Mesenchymal stem cell (in vitro differentiated cells and primary cell): ENCODE results near the gene PBX2.

Experiments
- DNase-seq: peaks from one replicate; pipeline ENCODE4 v3.0.0-alpha.2; 2013
- H2AFZ ChIP-seq: one replicate; pipeline ENCODE4 v1.6.1; 2013; ENCODE audit warnings: low read depth, mild to moderate bottlenecking, control low read depth, inconsistent platforms, low read length, moderate library complexity
- H2AK5ac ChIP-seq: 2 replicates; pipeline ENCODE4 v1.6.1; 2013; ENCODE audit warnings: low read length, moderate library complexity, mild to moderate bottlenecking, inconsistent platforms; ENCODE audit not compliant: severe bottlenecking
- H2BK120ac ChIP-seq: one replicate; pipeline ENCODE4 v1.6.1; 2013; ENCODE audit warnings: low read depth, mild to moderate bottlenecking, inconsistent platforms, low read length, moderate library complexity
- H2BK12ac ChIP-seq, 2 experiments: one replicate each; pipeline ENCODE4 v1.6.1; 2013; ENCODE audit warnings: inconsistent platforms in 2 of 2, low read length in 2 of 2, mild to moderate bottlenecking in 2 of 2, moderate library complexity in 2 of 2, control low read depth in 1 of 2
- H2BK15ac ChIP-seq: one replicate; pipeline ENCODE4 v1.6.1; 2013; ENCODE audit warnings: mild to moderate bottlenecking, low read depth, inconsistent platforms; ENCODE audit not compliant: poor library complexity, severe bottlenecking
- H2BK5ac ChIP-seq: 2 replicates; pipeline ENCODE4 v1.6.1; 2013; ENCODE audit warnings: low read depth, mild to moderate bottlenecking, low read length, control low read depth, inconsistent platforms; ENCODE audit not compliant: poor library complexity, severe bottlenecking
- H3K14ac ChIP-seq, 2 experiments: one replicate each; pipeline ENCODE4 v1.6.1; 2013; ENCODE audit warnings: inconsistent platforms in 2 of 2, low read length in 2 of 2, control low read depth in 1 of 2, mild to moderate bottlenecking in 1 of 2, moderate library complexity in 1 of 2
- H3K18ac ChIP-seq, 2 experiments: one replicate each; pipeline ENCODE4 v1.6.1; 2013; ENCODE audit warnings: inconsistent platforms in 2 of 2, low read length in 2 of 2, control low read depth in 1 of 2, low read depth in 1 of 2, mild to moderate bottlenecking in 1 of 2
- H3K23ac ChIP-seq, 2 experiments: one replicate each; pipeline ENCODE4 v1.6.1; 2013; ENCODE audit warnings: inconsistent platforms in 2 of 2, low read length in 2 of 2, mild to moderate bottlenecking in 2 of 2, moderate library complexity in 2 of 2, control low read depth in 1 of 2
- H3K27ac ChIP-seq: 2 replicates; pipeline ENCODE4 v1.5.1; 2013; ENCODE audit warnings: mild to moderate bottlenecking, moderate library complexity, low read length, control low read depth, inconsistent platforms; ENCODE audit not compliant: poor library complexity, severe bottlenecking
- H3K27me3 ChIP-seq, 2 experiments: 2 replicates each; pipeline versions ENCODE4 v1.6.1 to v1.7.0; 2013; ENCODE audit warnings: low read length in 2 of 2, mild to moderate bottlenecking in 2 of 2, moderate library complexity in 2 of 2, control low read depth in 1 of 2, inconsistent platforms in 1 of 2; ENCODE audit not compliant: control insufficient read depth in 1 of 2, insufficient read depth in 1 of 2
- H3K36me3 ChIP-seq, 2 experiments: 2 replicates each; pipeline versions ENCODE4 v1.6.1 to v1.7.0; 2013; ENCODE audit warnings: low read length in 2 of 2, control low read depth in 1 of 2, inconsistent platforms in 1 of 2, low read depth in 1 of 2, mild to moderate bottlenecking in 1 of 2; ENCODE audit not compliant: insufficient read depth in 2 of 2, control insufficient read depth in 1 of 2
- H3K4ac ChIP-seq, 2 experiments: one replicate each; pipeline ENCODE4 v1.6.1; 2013; ENCODE audit warnings: inconsistent platforms in 2 of 2, low read length in 2 of 2, mild to moderate bottlenecking in 2 of 2, moderate library complexity in 2 of 2, control low read depth in 1 of 2, low read depth in 1 of 2
- H3K4me1 ChIP-seq: 2 replicates; pipeline ENCODE4 v1.6.1; 2013; ENCODE audit warnings: low read depth, low read length, control low read depth; ENCODE audit not compliant: control insufficient read depth, insufficient read depth
- H3K4me2 ChIP-seq: 2 replicates; pipeline ENCODE4 v1.6.1; 2013; ENCODE audit warnings: low read length, mild to moderate bottlenecking, inconsistent platforms; ENCODE audit not compliant: poor library complexity, severe bottlenecking
- H3K4me3 ChIP-seq, 2 experiments: 2 replicates each; pipeline versions ENCODE4 v1.5.1 to v1.7.0; 2013; ENCODE audit warnings: low read length in 2 of 2, mild to moderate bottlenecking in 2 of 2, control low read depth in 1 of 2, low read depth in 1 of 2; ENCODE audit not compliant: insufficient read depth in 1 of 2
- H3K79me1 ChIP-seq: replicated peaks from 2 replicates; pipeline ENCODE4 v1.6.1; 2013; ENCODE audit warnings: mild to moderate bottlenecking, control low read depth, low read length, inconsistent platforms; ENCODE audit not compliant: poor library complexity, severe bottlenecking
- H3K9ac ChIP-seq: 2 replicates; pipeline ENCODE4 v1.7.0; 2013; ENCODE audit warnings: mild to moderate bottlenecking, low read length, moderate library complexity
- H3K9me3 ChIP-seq: 2 replicates; pipeline ENCODE4 v1.7.0; 2013; ENCODE audit warnings: mild to moderate bottlenecking, low read length; ENCODE audit not compliant: control insufficient read depth
- H4K8ac ChIP-seq: one replicate; pipeline ENCODE4 v1.6.1; 2013; ENCODE audit warnings: inconsistent platforms, mild to moderate bottlenecking, low read length, moderate library complexity
- H4K91ac ChIP-seq: one replicate; pipeline ENCODE4 v1.6.1; 2013; ENCODE audit warnings: mild to moderate bottlenecking, low read length, inconsistent platforms
- WGBS: methylation state at CpG from one replicate; pipeline ENCODE4 v1.1.7; 2013; ENCODE audit warnings: mixed read lengths; 5-methylcytosine and 5-hydroxymethylcytosine counted together

Gene PBX2

GRCh38 chr6:32151181-32151862 lies 38.7 kb downstream of the PBX2 start:
- H2AK5ac ChIP-seq = no peak overlapping the region
- H3K18ac ChIP-seq = peak overlapping the region in 1 of 2 experiments; percentile 88
- no peak overlapping the region for H2BK5ac ChIP-seq
- H3K4me2 ChIP-seq = peak overlapping the region; percentile 20
- H3K23ac ChIP-seq = no peak overlapping the region
- H2BK12ac ChIP-seq = peak overlapping the region; percentile 33 to 81
- peaks cover 3 to 8% of the 10 kb centered on the region in 2 experiments for H3K36me3 ChIP-seq
- no peak overlapping the region for H4K91ac ChIP-seq
- H3K27me3 ChIP-seq = peaks cover 35 to 39% of the 10 kb centered on the region in 2 experiments
- H4K8ac ChIP-seq = no peak overlapping the region
- H3K4me1 ChIP-seq = peaks cover 31% of the 10 kb centered on the region
- no peak overlapping the region for H3K27ac ChIP-seq
- H3K9me3 ChIP-seq = no peaks in the 10 kb centered on the region
- H2BK120ac ChIP-seq = no peak overlapping the region
- H3K79me1 ChIP-seq = peaks cover 8% of the 10 kb centered on the region
- H3K9ac ChIP-seq = peak overlapping the region; percentile 70
- H3K4ac ChIP-seq = peak overlapping the region in 1 of 2 experiments; percentile 56
- 62% methylated on average over 4 of the region's 8 CpGs for WGBS
- H3K4me3 ChIP-seq = peak overlapping the region in 1 of 2 experiments; percentile 80
- H2BK15ac ChIP-seq = no peak overlapping the region
- DNase-seq = no peak
- H3K14ac ChIP-seq = peak overlapping the region in 1 of 2 experiments; percentile 84
- peak overlapping the region; percentile 70 for H2AFZ ChIP-seq

GRCh38 chr6:32149932-32150870 lies 39.8 kb downstream of the PBX2 start:
- no peaks in the 10 kb centered on the region for H3K9me3 ChIP-seq

GRCh38 chr6:32149092-32149755 lies 40.8 kb downstream of the PBX2 start:
- Histone ChIP-seq H2AK5ac (no peak overlapping the region), H2BK5ac (no peak overlapping the region), H3K23ac (no peak overlapping the region), H3K18ac (no peak overlapping the region), H3K14ac (no peak overlapping the region), H3K4me3 (peak overlapping the region in 1 of 2 experiments; percentile 44), H2BK120ac (no peak overlapping the region), H4K8ac (no peak overlapping the region), H3K36me3 (no peaks in the 10 kb centered on the region), H3K9me3 (no peaks in the 10 kb centered on the region), H3K27me3 (peaks cover 39 to 46% of the 10 kb centered on the region in 2 experiments), H3K79me1 (peaks cover 3% of the 10 kb centered on the region), H2BK12ac (no peak overlapping the region), H3K4ac (no peak overlapping the region), H3K4me1 (peaks cover 19% of the 10 kb centered on the region), H4K91ac (no peak overlapping the region), H3K27ac (no peak overlapping the region), H2AFZ (no peak overlapping the region), H3K4me2 (no peak overlapping the region), H3K9ac (no peak overlapping the region), H2BK15ac (no peak overlapping the region)
- 57% methylated on average over 43 of the region's 47 CpGs for WGBS
- no peak for DNase-seq

More at GRCh38 chr6:32149932-32150870, 39.8 kb downstream of the PBX2 start:
- no peak overlapping the region for H2AFZ ChIP-seq
- peaks cover 27% of the 10 kb centered on the region for H3K4me1 ChIP-seq
- H4K91ac ChIP-seq = peak overlapping the region; percentile 43
- peaks cover 5% of the 10 kb centered on the region for H3K79me1 ChIP-seq
- H3K23ac ChIP-seq = peak overlapping the region in 1 of 2 experiments; percentile 1
- peak overlapping the region in 1 of 2 experiments; percentile 18 for H3K4me3 ChIP-seq
- DNase-seq = no peak
- no peak overlapping the region for H2BK120ac ChIP-seq
- 29% methylated on average over 55 of the region's 55 CpGs for WGBS
- H3K14ac ChIP-seq = peak overlapping the region in 1 of 2 experiments; percentile 75
- no peak overlapping the region for H2BK15ac ChIP-seq
- H2AK5ac ChIP-seq = no peak overlapping the region
- H2BK12ac ChIP-seq = peak overlapping the region in 1 of 2 experiments; percentile 85
- peaks cover 39 to 46% of the 10 kb centered on the region in 2 experiments for H3K27me3 ChIP-seq
- no peak overlapping the region for H3K4me2 ChIP-seq
- peak overlapping the region; percentile 59 for H4K8ac ChIP-seq
- H3K18ac ChIP-seq = peak overlapping the region in 1 of 2 experiments; percentile 57
- H3K9ac ChIP-seq = no peak overlapping the region
- H3K27ac ChIP-seq = no peak overlapping the region
- H2BK5ac ChIP-seq = no peak overlapping the region
- no peaks in the 10 kb centered on the region for H3K36me3 ChIP-seq
- H3K4ac ChIP-seq = no peak overlapping the region
